Hematopoietic multipotent progenitor cell treated with erythropoietin and hydrocortisone succinate and interleukin-3 and kit ligand, for 4 days (in vitro differentiated cells): ENCODE data around the gene SPATA24.
"Not testable (repeated sequence)": the region's sequence is repeated elsewhere in the genome, so short reads cannot be mapped to it uniquely, and the experiment has no call there.

Experiments
- DNase-seq: peaks from one replicate; pipeline ENCODE4 v3.0.0-alpha.2; 2015

The SPATA24 gene

DNA sequence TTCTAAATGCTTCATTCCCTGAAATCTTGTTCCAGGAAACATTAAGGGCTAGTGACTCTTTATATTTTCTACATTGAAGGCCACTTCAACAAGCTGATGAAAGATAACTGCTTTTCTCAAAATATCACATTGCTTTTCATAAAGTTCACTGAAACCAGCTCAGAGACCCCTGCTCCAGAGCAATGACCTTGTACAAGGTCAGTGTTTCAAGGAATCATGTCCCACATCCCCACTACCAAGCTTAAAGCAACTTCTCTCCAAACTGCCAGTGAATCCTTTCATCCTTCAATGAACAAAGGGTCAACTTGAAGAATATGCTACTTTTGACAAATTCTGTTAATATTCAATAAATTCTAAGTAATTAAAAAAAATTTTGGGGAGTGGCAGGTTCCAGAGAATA is 12.0 kb upstream of the SPATA24 start:
- no peak for DNase-seq

- no peak for DNase-seq
These were observed 11.5 kb upstream of the SPATA24 start for GRCh38 chr5:139415221-139415861.

GRCh38 chr5:139414581-139415130 is 10.8 kb upstream of the SPATA24 start:
- no peak for DNase-seq

DNA sequence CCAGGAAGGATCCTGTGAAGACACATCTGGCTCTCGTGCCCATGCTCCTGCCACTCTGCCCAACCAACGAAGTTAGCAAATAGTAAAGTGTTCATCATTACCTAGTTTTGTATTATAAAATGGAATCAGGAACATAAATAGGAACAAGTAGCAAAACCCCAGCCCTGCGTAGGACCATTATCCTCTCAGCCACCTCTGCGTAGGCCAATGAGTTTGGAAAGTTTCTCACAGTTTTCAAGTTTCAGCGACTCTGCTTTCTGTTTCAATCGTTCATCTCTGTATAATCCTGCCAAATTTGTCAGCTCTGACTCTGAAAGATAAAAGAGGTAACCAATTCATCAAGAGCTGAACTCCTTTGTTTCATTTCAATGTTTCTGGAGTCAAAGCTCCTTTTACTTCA is 10.1 kb upstream of the SPATA24 start:
- no peak for DNase-seq

- DNase-seq = no peak
These were observed 9.3 kb upstream of the SPATA24 start for GRCh38 chr5:139413153-139413552.

DNA sequence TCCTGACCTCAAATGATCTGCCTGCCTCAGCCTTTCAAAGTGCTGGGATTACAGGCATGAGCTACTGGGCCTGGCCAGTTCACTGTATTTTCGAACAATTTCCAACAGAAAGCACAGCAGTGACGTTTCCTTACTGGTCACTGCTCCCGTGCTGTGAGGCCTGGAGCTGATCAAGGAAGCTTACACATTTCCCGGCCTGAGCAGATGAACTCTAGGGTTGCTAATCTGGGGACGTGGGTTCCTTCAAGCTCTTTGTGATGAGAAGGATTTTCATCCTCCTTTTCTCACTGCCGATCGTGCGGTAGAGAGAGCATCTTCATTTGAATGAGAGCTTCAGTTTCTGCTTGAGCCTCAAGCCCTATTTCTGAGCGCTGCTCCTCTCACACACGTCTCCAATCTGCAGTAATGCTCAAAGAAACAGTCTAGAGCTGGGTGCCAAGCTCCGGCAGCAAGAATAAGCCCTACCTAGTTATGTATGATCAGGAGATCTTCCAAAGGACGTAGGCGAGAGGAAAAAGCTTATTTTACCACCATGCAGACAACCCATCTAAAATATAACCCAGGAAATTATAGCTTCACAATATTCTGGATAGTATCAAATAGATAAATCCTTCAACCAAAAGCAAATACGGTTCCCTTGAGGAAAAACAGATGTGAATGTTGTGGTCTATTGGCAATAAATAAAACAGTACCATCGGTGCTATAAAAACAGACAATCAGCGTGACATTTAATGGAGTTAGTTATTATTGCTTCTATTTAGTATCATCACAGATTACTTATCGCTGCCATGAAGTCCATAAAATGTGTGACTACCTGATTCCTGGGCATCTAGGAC is 7.3 kb upstream of the SPATA24 start:
- no peak for DNase-seq

DNA sequence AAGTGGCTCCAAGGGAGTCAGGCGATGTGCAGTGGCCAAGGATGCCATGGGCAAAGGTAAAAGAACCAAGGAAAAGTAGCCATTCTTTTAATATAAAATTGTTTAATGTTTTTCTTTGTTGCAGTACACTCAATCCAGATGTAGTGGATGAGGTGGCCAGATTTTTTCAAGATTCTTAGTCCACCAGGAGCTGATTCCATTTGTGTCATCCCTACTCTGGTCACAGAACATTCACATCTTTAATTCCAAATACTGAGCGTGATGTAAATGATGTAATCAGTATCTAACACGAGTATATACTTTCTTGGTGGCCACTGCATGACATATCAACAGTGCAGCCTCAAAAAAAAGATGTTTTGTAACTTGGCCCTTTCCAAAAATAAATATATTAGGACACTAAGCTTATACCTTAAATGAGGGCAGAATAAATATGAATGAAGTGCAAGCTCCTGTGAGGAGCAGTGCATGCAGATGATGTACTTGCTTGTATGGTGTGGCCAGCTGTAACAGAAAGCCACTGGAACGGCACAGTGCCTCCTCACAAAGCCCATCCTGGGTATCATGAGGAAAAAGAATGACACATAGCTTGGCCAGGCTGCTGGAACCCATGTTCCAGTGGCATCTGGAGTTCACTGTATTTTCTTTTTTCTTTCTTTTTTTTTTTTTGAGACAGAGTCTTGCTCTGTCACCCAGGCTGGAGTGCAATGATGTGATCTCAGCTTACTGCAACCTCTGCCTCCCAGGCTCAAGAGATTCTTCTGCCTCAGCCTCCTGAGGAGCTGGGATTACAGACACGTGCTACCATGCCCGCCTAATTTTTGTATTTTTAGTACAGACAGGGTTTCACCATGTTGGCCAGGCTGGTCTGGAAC is 6.5 kb upstream of the SPATA24 start:
- no peak for DNase-seq

- DNase-seq = not testable (repeated sequence)
These were observed 5.2 kb upstream of the SPATA24 start for GRCh38 chr5:139409116-139409515.

GRCh38 chr5:139408191-139408590 is 4.3 kb upstream of the SPATA24 start:
- DNase-seq = no peak

GRCh38 chr5:139407517-139407916 is 3.6 kb upstream of the SPATA24 start:
- DNase-seq = no peak

DNA sequence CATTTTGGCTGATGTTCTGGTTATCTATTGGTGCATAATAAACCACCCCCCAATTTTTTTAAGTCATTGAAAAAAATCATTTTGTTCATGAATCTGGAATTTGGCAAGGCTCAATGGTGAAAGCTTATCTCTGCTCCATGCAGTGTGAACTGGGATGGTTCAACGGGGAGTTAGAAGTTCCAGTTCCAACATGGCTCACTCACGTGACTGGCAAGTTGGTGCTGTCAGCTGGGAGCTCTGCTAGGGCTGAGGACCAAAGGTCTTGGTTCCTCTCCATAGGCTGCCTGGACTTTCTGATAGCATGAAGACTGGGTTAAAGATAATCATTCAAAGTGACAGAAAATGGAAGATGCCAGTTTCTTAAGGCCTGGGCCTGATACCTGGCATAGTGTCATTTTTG is 3.1 kb upstream of the SPATA24 start:
- no peak for DNase-seq

DNA sequence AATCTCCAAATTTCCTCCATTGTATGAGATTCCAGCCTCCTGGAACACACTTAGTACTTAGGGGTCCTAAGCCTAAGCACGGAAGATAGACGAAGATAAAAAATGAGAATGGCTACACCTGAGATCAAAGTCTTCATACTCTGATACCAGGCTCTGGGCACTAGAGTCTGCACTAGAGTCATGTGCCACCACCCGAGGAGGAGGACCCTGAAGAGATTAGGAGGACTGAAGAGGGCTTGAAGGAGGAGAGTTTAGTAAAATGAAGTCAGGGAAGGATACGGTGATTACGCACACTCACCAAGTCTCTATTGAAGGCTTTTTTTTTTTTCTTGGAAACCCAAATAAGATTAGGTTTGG is 573 bp upstream of the SPATA24 start:
- no peak for DNase-seq

DNA sequence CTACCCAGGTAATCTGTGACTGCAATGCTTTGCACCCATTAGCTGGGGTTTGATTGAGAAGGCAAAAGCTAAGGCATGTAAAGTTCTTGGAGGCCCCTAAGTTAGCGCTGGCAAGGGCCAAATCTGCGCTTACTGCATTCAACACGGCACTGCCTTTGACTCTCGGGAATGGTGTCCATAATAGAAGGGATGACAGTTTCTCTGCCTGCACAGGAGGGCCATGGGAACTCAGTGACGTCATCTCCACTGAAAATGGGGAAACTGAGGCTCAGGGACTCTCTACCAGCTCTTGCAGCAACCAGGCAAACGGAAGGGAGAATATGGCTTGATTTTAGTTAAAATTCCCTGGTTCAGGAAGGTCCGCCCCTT is 487 bp downstream of the SPATA24 start:
- peak; percentile 50 for DNase-seq

GRCh38 chr5:139402561-139403158 is 1.2 kb downstream of the SPATA24 start:
- DNase-seq = peak; percentile 70

- no peak for DNase-seq
These were observed 2.3 kb downstream of the SPATA24 start for GRCh38 chr5:139401546-139401945.

- no peak for DNase-seq
These were observed 4.3 kb downstream of the SPATA24 start for GRCh38 chr5:139399501-139400121.

DNA sequence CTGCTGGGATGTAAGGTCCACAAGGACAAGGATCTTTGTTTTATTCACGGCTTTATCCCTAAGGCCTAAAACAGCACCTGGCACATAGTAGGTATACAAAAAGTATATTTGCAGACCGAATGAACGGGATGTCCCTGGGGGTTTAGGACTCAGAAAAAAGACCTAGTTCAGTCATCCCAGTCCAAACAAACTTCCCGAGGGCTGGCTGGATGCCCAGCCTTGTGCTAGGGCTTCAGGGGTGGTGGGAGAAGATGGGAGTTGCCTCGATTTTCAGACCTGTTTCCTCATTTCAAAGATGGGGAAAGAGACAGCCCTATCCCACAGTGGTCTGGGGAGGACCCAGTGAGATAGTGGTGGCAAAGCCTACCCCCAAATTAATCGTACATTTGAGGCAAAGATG is 6.0 kb downstream of the SPATA24 start:
- DNase-seq = no peak

GRCh38 chr5:139396691-139397090 is 7.2 kb downstream of the SPATA24 start:
- DNase-seq = no peak

DNA sequence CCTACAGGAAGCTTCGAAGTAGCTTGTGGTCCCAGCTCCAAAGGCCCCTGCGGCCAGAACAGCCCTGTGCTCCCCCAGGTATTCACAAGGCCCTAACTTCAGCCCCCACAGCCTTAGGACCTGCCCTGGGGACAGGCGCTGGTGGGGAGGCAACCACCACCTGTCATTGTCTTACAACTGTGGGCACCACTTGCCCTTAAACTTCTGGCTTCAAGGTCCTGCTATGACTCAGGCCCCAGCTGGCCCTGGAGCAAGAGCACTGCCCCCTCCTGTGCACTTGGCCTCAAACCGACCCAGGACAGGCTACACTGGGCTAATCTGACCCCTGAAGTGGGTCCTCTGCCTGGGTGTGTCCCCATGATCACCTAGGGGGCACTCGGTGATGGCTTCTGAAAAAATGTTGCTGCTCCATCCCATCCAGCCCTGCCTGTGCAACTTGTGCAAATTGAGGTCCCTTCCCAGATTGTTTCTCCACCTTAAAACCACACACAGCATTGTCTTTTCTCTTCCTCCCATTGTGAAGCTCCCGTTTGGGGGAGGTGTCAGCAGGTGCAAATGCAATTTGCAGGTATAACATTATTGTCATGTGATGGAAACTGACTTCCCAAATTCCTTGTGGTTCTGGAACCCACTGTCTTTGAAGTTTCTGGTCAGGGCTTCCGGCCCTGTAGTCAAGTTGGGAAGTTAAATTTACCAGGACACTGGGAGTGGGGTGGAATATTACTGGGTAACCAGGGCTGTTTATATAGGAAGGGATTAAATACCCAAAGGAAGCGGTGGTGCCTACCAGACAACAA is 7.8 kb downstream of the SPATA24 start:
- DNase-seq = no peak

GRCh38 chr5:139394654-139395566 is 9.0 kb downstream of the SPATA24 start, which contains the start of gene PROB1:
Gene PROB1, minus strand, starts transcription at chr5:139395104. Its CDS starts 23 bp downstream, at chr5:139395081.
- DNase-seq = no peak
